HuH-7 (cell line): Measurements from ENCODE around the gene ALX3.
A peak's percentile ranks its signal among the peaks of the same experiment; 100 is the strongest.
"Not testable (repeated sequence)": the region's sequence is repeated elsewhere in the genome, so short reads cannot be mapped to it uniquely, and the experiment has no call there.

Experiments used
- DNase-seq: peaks from one replicate; pipeline ENCODE4 v3.0.0; 2011; ENCODE audit warnings: low spot score

The ALX3 gene

GRCh38 chr1:110047463-110047862 is 23.0 kb downstream of the ALX3 start:
- DNase-seq, result no peak

GRCh38 chr1:110043016-110043415 is 27.5 kb downstream of the ALX3 start:
- no peak for DNase-seq

- no peak for DNase-seq
Measured at GRCh38 chr1:110040548-110040947, 29.9 kb downstream of the ALX3 start.

GRCh38 chr1:110039641-110040040 is 30.8 kb downstream of the ALX3 start:
- DNase-seq, result no peak

- no peak for DNase-seq
Measured at GRCh38 chr1:110038271-110038670, 32.2 kb downstream of the ALX3 start.

GRCh38 chr1:110035236-110035752 is 35.2 kb downstream of the ALX3 start:
- no peak for DNase-seq

- DNase-seq, result peak; percentile 77
Measured at GRCh38 chr1:110034451-110035235, 35.8 kb downstream of the ALX3 start, which contains the start of gene STRIP1. STRIP1 (plus strand) TSS chr1:110034624; CDS start chr1:110034638, 14 bp downstream.

- DNase-seq, result no peak
Measured at GRCh38 chr1:110034040-110034450, 36.4 kb downstream of the ALX3 start.

- DNase-seq, result no peak
Measured at GRCh38 chr1:110033421-110033820, 37.1 kb downstream of the ALX3 start.

GRCh38 chr1:110032327-110032726 is 38.1 kb downstream of the ALX3 start:
- no peak for DNase-seq

- not testable (repeated sequence) for DNase-seq
Measured at GRCh38 chr1:110030687-110031086, 39.8 kb downstream of the ALX3 start.

- no peak for DNase-seq
Measured at GRCh38 chr1:110024613-110025012, 45.9 kb downstream of the ALX3 start.

GRCh38 chr1:110021285-110021684 is 49.2 kb downstream of the ALX3 start:
- DNase-seq, result no peak

GRCh38 chr1:110019770-110020169 is 50.7 kb downstream of the ALX3 start:
- DNase-seq, result no peak

- DNase-seq, result no peak
Measured at GRCh38 chr1:110018396-110018795, 52.1 kb downstream of the ALX3 start.

GRCh38 chr1:110017792-110018191 is 52.7 kb downstream of the ALX3 start:
- no peak for DNase-seq

GRCh38 chr1:110012100-110012780 is 58.2 kb downstream of the ALX3 start:
- no peak for DNase-seq

- peak; percentile 44 for DNase-seq
Measured at GRCh38 chr1:110011527-110012041, 58.9 kb downstream of the ALX3 start.
